CD4-positive, alpha-beta T cell treated with Interleukin-15 for 1 hour (primary cell): ENCODE data around the gene MYT1.

ENCODE experiments used
- DNase-seq: peaks from one replicate; pipeline ENCODE4 v3.0.0-alpha.2; 2020

MYT1 gene

GRCh38 chr20:64140061-64140931, 24.0 kb upstream of the MYT1 start:
- DNase-seq: no peak

GRCh38 chr20:64140956-64141355, 23.3 kb upstream of the MYT1 start:
- no peak for DNase-seq

GRCh38 chr20:64142590-64142989, 21.7 kb upstream of the MYT1 start:
- DNase-seq: no peak

- DNase-seq: no peak
Observed at GRCh38 chr20:64143018-64143801, 21.0 kb upstream of the MYT1 start.

- DNase-seq: no peak
Observed at GRCh38 chr20:64144144-64144912, 19.9 kb upstream of the MYT1 start.

GRCh38 chr20:64145458-64146300, 18.6 kb upstream of the MYT1 start:
- no peak for DNase-seq

- no peak for DNase-seq
Observed at GRCh38 chr20:64146301-64146935, 17.8 kb upstream of the MYT1 start.

GRCh38 chr20:64146936-64147477, 17.2 kb upstream of the MYT1 start:
- DNase-seq: no peak

- DNase-seq: no peak
Observed at GRCh38 chr20:64148581-64148980, 15.7 kb upstream of the MYT1 start.

- DNase-seq: no peak
Observed at GRCh38 chr20:64149141-64149540, 15.1 kb upstream of the MYT1 start.

- DNase-seq: peak; percentile 1
Observed at GRCh38 chr20:64149809-64150560, 14.3 kb upstream of the MYT1 start.

- peak; percentile 13 for DNase-seq
Observed at GRCh38 chr20:64150756-64151632, 13.3 kb upstream of the MYT1 start.

GRCh38 chr20:64151633-64152530, 12.4 kb upstream of the MYT1 start:
- no peak for DNase-seq

- DNase-seq: no peak
Observed at GRCh38 chr20:64152906-64153305, 11.3 kb upstream of the MYT1 start.

- no peak for DNase-seq
Observed at GRCh38 chr20:64153410-64153809, 10.8 kb upstream of the MYT1 start.

- no peak for DNase-seq
Observed at GRCh38 chr20:64153861-64154589, 10.2 kb upstream of the MYT1 start.

- DNase-seq: no peak
Observed at GRCh38 chr20:64154590-64155257, 9.5 kb upstream of the MYT1 start.
